SU-DHL-6 (cell line): ENCODE results near the gene EMILIN2.

Experiments
- H2AFZ ChIP-seq: fragments of 200-600 bp; sonication (generic); 2 replicates; pipeline ENCODE4 v1.6.1; 2014; ENCODE audit warnings: low read depth, mild to moderate bottlenecking, moderate library complexity, mixed read lengths, antibody characterized with exemption, low read length; ENCODE audit not compliant: severe bottlenecking
- H3F3A ChIP-seq: fragments of 200-600 bp; shearing (Covaris generic); 2 replicates; pipeline ENCODE4 v1.6.0; 2016; ENCODE audit warnings: antibody characterized with exemption, mild to moderate bottlenecking; ENCODE audit not compliant: insufficient read depth
- H3K27ac ChIP-seq: fragments of 200-600 bp; sonication (generic); 2 replicates; pipeline ENCODE4 v1.5.1; 2016; ENCODE audit warnings: low read depth, mild to moderate bottlenecking, low read length, moderate library complexity, mixed read lengths
- H3K27me3 ChIP-seq: fragments of 200-600 bp; sonication (generic), shearing (Covaris generic); 2 replicates; pipeline ENCODE4 v1.6.0; 2014; ENCODE audit warnings: mild to moderate bottlenecking, low read length
- H3K36me3 ChIP-seq: fragments of 200-600 bp; sonication (generic); 2 replicates; pipeline ENCODE4 v1.6.1; 2014; ENCODE audit warnings: mild to moderate bottlenecking, low read length, mixed read lengths
- H3K4me2 ChIP-seq: fragments of 300-600, 200-600 bp; shearing (Covaris generic), sonication (generic); 2 replicates; pipeline ENCODE4 v1.6.0; 2014; ENCODE audit warnings: low read length, low read depth, mild to moderate bottlenecking; ENCODE audit not compliant: poor library complexity, severe bottlenecking
- H3K4me3 ChIP-seq: fragments of 200-600 bp; sonication (generic); 2 replicates; pipeline ENCODE4 v1.5.1; 2014; ENCODE audit warnings: antibody characterized with exemption, low read length, mild to moderate bottlenecking, mixed read lengths; ENCODE audit not compliant: insufficient read depth, poor library complexity, severe bottlenecking
- H3K79me2 ChIP-seq: fragments of 200-600 bp; sonication (generic); 2 replicates; pipeline ENCODE4 v1.6.1; 2014; ENCODE audit warnings: mild to moderate bottlenecking, low read length, moderate library complexity; ENCODE audit not compliant: insufficient read depth
- H3K9ac ChIP-seq: fragments of 200-600 bp; sonication (generic); 2 replicates; pipeline ENCODE4 v1.7.0; 2014; ENCODE audit warnings: mild to moderate bottlenecking, low read length
- H3K9me2 ChIP-seq: fragments of 200-600 bp; sonication (generic); replicated peaks from 2 replicates; pipeline ENCODE4 v1.6.1; 2014; ENCODE audit warnings: low read length; ENCODE audit not compliant: insufficient read depth
- H3K9me3 ChIP-seq: fragments of 200-600 bp; sonication (generic); 2 replicates; pipeline ENCODE4 v1.6.1; 2014; ENCODE audit warnings: low read length, mixed read lengths; ENCODE audit not compliant: insufficient read depth
- H4K20me1 ChIP-seq: fragments of 200-600 bp; sonication (generic); 2 replicates; pipeline ENCODE4 v1.6.1; 2014; ENCODE audit warnings: low read depth, mild to moderate bottlenecking, antibody characterized with exemption, low read length, moderate library complexity, mixed read lengths
- CTCF ChIP-seq: fragments of 200-600 bp; sonication (generic); IDR thresholded peaks from one replicate; pipeline ENCODE4 v1.5.1; 2017; ENCODE audit warnings: antibody characterized with exemption, mild to moderate bottlenecking, low read length, moderate library complexity; ENCODE audit not compliant: insufficient read depth, poor library complexity, severe bottlenecking
- EZH2phosphoT487 ChIP-seq: fragments of 200-600 bp; sonication (generic), shearing (Covaris generic); conservative IDR thresholded peaks from 2 replicates; pipeline ENCODE4 v1.6.1; 2018; ENCODE audit warnings: mild to moderate bottlenecking, antibody characterized with exemption, low read length, moderate library complexity, mixed read lengths

Gene EMILIN2

GRCh38 chr18:2912357-2913299 lies 65.8 kb downstream of the EMILIN2 start:
- Histone ChIP-seq H3K27ac (no peak overlapping the region), H3K27me3 (no peaks in the 10 kb centered on the region), H3K36me3 (no peaks in the 10 kb centered on the region), H4K20me1 (no peaks in the 10 kb centered on the region), H3K9ac (no peak overlapping the region), H3K9me3 (no peaks in the 10 kb centered on the region), H3K9me2 (no peaks in the 10 kb centered on the region), H3K4me2 (no peak overlapping the region), H2AFZ (no peak overlapping the region), H3F3A (no peaks in the 10 kb centered on the region), H3K79me2 (no peaks in the 10 kb centered on the region), H3K4me3 (no peak overlapping the region)
- TF ChIP-seq CTCF: no peak
- no peak for TF ChIP-seq EZH2phosphoT487

GRCh38 chr18:2913398-2914005 lies 66.7 kb downstream of the EMILIN2 start:
- H3K9ac ChIP-seq: no peak overlapping the region
- no peaks in the 10 kb centered on the region for H3K36me3 ChIP-seq
- H3K79me2 ChIP-seq: no peaks in the 10 kb centered on the region
- no peaks in the 10 kb centered on the region for H3F3A ChIP-seq
- H3K4me3 ChIP-seq: no peak overlapping the region
- H3K27me3 ChIP-seq: no peaks in the 10 kb centered on the region
- TF ChIP-seq CTCF: no peak
- no peaks in the 10 kb centered on the region for H3K9me2 ChIP-seq
- H4K20me1 ChIP-seq: no peaks in the 10 kb centered on the region
- no peak overlapping the region for H3K27ac ChIP-seq
- H3K4me2 ChIP-seq: no peak overlapping the region
- H3K9me3 ChIP-seq: no peaks in the 10 kb centered on the region
- no peak overlapping the region for H2AFZ ChIP-seq

GRCh38 chr18:2914185-2914880 lies 67.5 kb downstream of the EMILIN2 start:
- H3K9me2 ChIP-seq: no peaks in the 10 kb centered on the region
- no peaks in the 10 kb centered on the region for H3K36me3 ChIP-seq
- TF ChIP-seq EZH2phosphoT487 (no peak), CTCF (no peak)
- no peak overlapping the region for H2AFZ ChIP-seq
- no peaks in the 10 kb centered on the region for H3F3A ChIP-seq
- H3K27me3 ChIP-seq: no peaks in the 10 kb centered on the region
- no peak overlapping the region for H3K9ac ChIP-seq
- H4K20me1 ChIP-seq: no peaks in the 10 kb centered on the region
- H3K27ac ChIP-seq: no peak overlapping the region
- H3K9me3 ChIP-seq: no peaks in the 10 kb centered on the region
- no peak overlapping the region for H3K4me3 ChIP-seq
- no peak overlapping the region for H3K4me2 ChIP-seq
- H3K79me2 ChIP-seq: no peaks in the 10 kb centered on the region
